Measurements from ENCODE around the gene ABCA4. TPM values are rescaled to one million over a fixed set of nuclear protein-coding genes. Genes with fewer than 3 reads are reported as not detected.

The ABCA4 gene
- polyA plus RNA-seq, 1 donor, result 0.59 TPM

Other genes with a start within 250 kb of the ABCA4 start
- 40.3 TPM for gene DNTTIP2, start 241.9 kb downstream of the ABCA4 start, polyA plus RNA-seq (ENCODE audit: insufficient read length)
- gene GCLM, start 211.7 kb downstream of the ABCA4 start, polyA plus RNA-seq (ENCODE audit: insufficient read length), result 6.8 TPM
- gene ARHGAP29, start 116.4 kb upstream of the ABCA4 start, polyA plus RNA-seq (ENCODE audit: insufficient read length), result 36.2 TPM

Measured in forelimb muscle (tissue), 1 donor.